Caco-2 (cell line): ENCODE data around the gene SNAPC4. TPM values are rescaled to one million over a fixed set of nuclear protein-coding genes. Genes with fewer than 3 reads are reported as not detected.

Source experiments
- BruUV-seq: library from RNA; stranded (reverse); fragments of 400-500 nt; replicated peaks from 2 replicates; lab custom pipeline; 2021; lab: Mats Ljungman, UMichigan
- CTCF ChIA-PET: fragments of 300-600 bp; sonication (Branson Sonifier 250); formaldehyde crosslinking; loops from one replicate; lab custom pipeline; 2022; ENCODE audit warnings: antibody characterized with exemption; lab: Charles Lee
- POLR2A ChIA-PET: fragments of 300-600 bp; sonication (Branson Sonifier 250); formaldehyde crosslinking; loops from one replicate; lab custom pipeline; 2022; ENCODE audit warnings: antibody characterized with exemption; lab: Charles Lee
- DNase-seq, 2 experiments: peaks; one replicate each; pipeline versions ENCODE4 v3.0.0 to v3.0.0-alpha.2; 2020 to 2022
- H3K27me3 ChIP-seq: replicated peaks from 2 replicates; pipeline ENCODE4 v1.6.0; 2011; ENCODE audit warnings: low read length; ENCODE audit not compliant: control insufficient read depth, insufficient read depth
- H3K36me3 ChIP-seq: 2 replicates; pipeline ENCODE4 v1.5.1; 2011; ENCODE audit warnings: low read length; ENCODE audit not compliant: control insufficient read depth, insufficient read depth
- H3K4me1 ChIP-seq: fragments of 250-450 bp; sonication (Bioruptor Pico); 2 replicates; pipeline ENCODE4 v1.5.1; 2020; ENCODE audit warnings: mild to moderate bottlenecking
- H3K4me3 ChIP-seq: 2 replicates; pipeline ENCODE4 v1.5.1; 2011; ENCODE audit warnings: low read depth, mild to moderate bottlenecking, control low read depth, low read length
- H3K9me3 ChIP-seq: fragments of 250-450 bp; sonication (Bioruptor Pico); 2 replicates; pipeline ENCODE4 v1.5.1; 2020; ENCODE audit warnings: mild to moderate bottlenecking, moderate library complexity
- H3K27ac Mint-ChIP-seq: one replicate; pipeline ENCODE4 v1.8.0; 2022; ENCODE audit warnings: mixed read lengths; ENCODE audit not compliant: unreplicated experiment
- H3K27me3 Mint-ChIP-seq: one replicate; pipeline ENCODE4 v1.8.0; 2022; ENCODE audit warnings: mixed read lengths; ENCODE audit not compliant: insufficient read depth, unreplicated experiment
- H3K36me3 Mint-ChIP-seq: one replicate; pipeline ENCODE4 v1.8.0; 2022; ENCODE audit warnings: mild to moderate bottlenecking, mixed read lengths; ENCODE audit not compliant: insufficient read depth, unreplicated experiment
- H3K4me1 Mint-ChIP-seq: one replicate; pipeline ENCODE4 v1.8.0; 2022; ENCODE audit warnings: low read depth, mixed read lengths; ENCODE audit not compliant: unreplicated experiment
- H3K4me3 Mint-ChIP-seq: one replicate; pipeline ENCODE4 v1.8.0; 2022; ENCODE audit warnings: mild to moderate bottlenecking, moderate library complexity, mixed read lengths; ENCODE audit not compliant: unreplicated experiment
- H3K9me3 Mint-ChIP-seq: one replicate; pipeline ENCODE4 v1.8.0; 2022; ENCODE audit warnings: mixed read lengths; ENCODE audit not compliant: unreplicated experiment
- intact Hi-C: fragments of 100-400 bp; cut with micrococcal nuclease; formaldehyde crosslinking; loops from one replicate; pipeline ENCODE4 v1.10.0; 2022; ENCODE audit not compliant: unreplicated experiment
- total RNA-seq: library from RNA; stranded (reverse); gene quantifications from 2 replicates; pipeline ENCODE4 v1.2.3, GENCODE V29; 2022
- TF ChIP-seq, protein P1 (sequence below), 2 experiments: fragments of 200-600 bp in 1 of 2; IDR thresholded peaks; 1 replicate in 1 of 2; 2 replicates in 1 of 2; pipeline versions ENCODE4 v1.5.1 to v1.8.0; 2011 to 2022; ENCODE audit warnings: antibody characterized with exemption in 1 of 2, control low read depth in 1 of 2, inconsistent platforms in 1 of 2, low read depth in 1 of 2, low read length in 1 of 2, mild to moderate bottlenecking in 1 of 2, moderate library complexity in 1 of 2; ENCODE audit not compliant: insufficient read depth in 1 of 2, severe bottlenecking in 1 of 2, unreplicated experiment in 1 of 2

The SNAPC4 gene
- total RNA-seq, 1 experiment from 2014 or later, result 15.3 TPM

- no TSS peak for BruUV-seq
- CTCF ChIA-PET, result no interaction called here
- intact Hi-C loops, result loop anchor here (5.0 kb wide), 1 partner anchor 36 kb away; the partner anchor contains the start of gene DNLZ
- peak overlapping the region; percentile 76 for H3K27ac Mint-ChIP-seq
- Histone ChIP-seq H3K27me3 (no peaks in the 10 kb centered on the region), H3K4me3 (no peak overlapping the region), H3K36me3 (peaks cover 1% of the 10 kb centered on the region; the same call in 1 of the 2 replicates), H3K4me1 (no peaks in the 10 kb centered on the region), H3K9me3 (no peaks in the 10 kb centered on the region)
- peaks cover 71% of the 10 kb centered on the region for H3K36me3 Mint-ChIP-seq
- H3K9me3 Mint-ChIP-seq, result no peaks in the 10 kb centered on the region
- POLR2A ChIA-PET, result no interaction called here
- peak overlapping the region; percentile 91 for H3K4me3 Mint-ChIP-seq
- no peaks in the 10 kb centered on the region for H3K27me3 Mint-ChIP-seq
- TF ChIP-seq, protein P1, sequence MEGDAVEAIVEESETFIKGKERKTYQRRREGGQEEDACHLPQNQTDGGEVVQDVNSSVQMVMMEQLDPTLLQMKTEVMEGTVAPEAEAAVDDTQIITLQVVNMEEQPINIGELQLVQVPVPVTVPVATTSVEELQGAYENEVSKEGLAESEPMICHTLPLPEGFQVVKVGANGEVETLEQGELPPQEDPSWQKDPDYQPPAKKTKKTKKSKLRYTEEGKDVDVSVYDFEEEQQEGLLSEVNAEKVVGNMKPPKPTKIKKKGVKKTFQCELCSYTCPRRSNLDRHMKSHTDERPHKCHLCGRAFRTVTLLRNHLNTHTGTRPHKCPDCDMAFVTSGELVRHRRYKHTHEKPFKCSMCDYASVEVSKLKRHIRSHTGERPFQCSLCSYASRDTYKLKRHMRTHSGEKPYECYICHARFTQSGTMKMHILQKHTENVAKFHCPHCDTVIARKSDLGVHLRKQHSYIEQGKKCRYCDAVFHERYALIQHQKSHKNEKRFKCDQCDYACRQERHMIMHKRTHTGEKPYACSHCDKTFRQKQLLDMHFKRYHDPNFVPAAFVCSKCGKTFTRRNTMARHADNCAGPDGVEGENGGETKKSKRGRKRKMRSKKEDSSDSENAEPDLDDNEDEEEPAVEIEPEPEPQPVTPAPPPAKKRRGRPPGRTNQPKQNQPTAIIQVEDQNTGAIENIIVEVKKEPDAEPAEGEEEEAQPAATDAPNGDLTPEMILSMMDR (IDR thresholded peaks at IDR 0.05; ENCODE audit: insufficient read depth in 1 of 2, low read depth in 1 of 2, low read length in 1 of 2, severe bottlenecking in 1 of 2, unreplicated experiment in 1 of 2), result no peak
- peaks cover 20% of the 10 kb centered on the region for H3K4me1 Mint-ChIP-seq
- no peak for DNase-seq
Measured at GRCh38 chr9:136398286-136398685, 1.7 kb downstream of the SNAPC4 start.

DNA sequence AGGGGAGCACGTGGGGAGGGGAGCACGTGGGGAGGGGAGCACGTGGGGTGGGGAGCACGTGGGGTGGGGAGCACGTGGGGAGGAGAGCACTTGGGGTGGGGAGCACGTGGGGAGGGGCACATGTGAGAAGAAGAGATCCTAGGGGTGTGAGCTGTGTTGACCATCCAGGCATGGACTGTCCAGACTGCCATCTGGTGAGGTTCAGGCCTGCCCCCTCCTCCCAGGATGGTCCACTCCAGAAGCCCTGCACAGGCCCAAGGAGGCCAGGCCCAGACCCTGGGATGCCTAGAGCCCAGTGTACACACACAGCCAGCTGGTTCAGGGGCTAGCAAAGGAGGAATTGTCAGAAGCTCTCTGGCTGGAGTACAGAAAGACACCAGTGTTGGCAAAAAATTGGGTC is 2.3 kb downstream of the SNAPC4 start:
- Histone ChIP-seq H3K36me3 (peaks cover 1% of the 10 kb centered on the region; the same call in 1 of the 2 replicates), H3K4me3 (no peak overlapping the region), H3K4me1 (no peaks in the 10 kb centered on the region), H3K27me3 (no peaks in the 10 kb centered on the region), H3K9me3 (no peaks in the 10 kb centered on the region)
- Mint-ChIP-seq H3K4me3 (no peak overlapping the region), H3K9me3 (no peaks in the 10 kb centered on the region), H3K4me1 (peaks cover 20% of the 10 kb centered on the region), H3K27me3 (no peaks in the 10 kb centered on the region), H3K27ac (no peak overlapping the region), H3K36me3 (peaks cover 75% of the 10 kb centered on the region)
- CTCF ChIA-PET, result no interaction called here
- no peak for DNase-seq
- TF ChIP-seq, protein P1 (IDR thresholded peaks at IDR 0.05; ENCODE audit: insufficient read depth in 1 of 2, low read depth in 1 of 2, low read length in 1 of 2, severe bottlenecking in 1 of 2, unreplicated experiment in 1 of 2), result no peak
- POLR2A ChIA-PET, result no interaction called here
- no TSS peak for BruUV-seq
- intact Hi-C loops, result loop anchor here (5.0 kb wide), 1 partner anchor 35 kb away; the partner anchor contains the start of gene DNLZ

DNA sequence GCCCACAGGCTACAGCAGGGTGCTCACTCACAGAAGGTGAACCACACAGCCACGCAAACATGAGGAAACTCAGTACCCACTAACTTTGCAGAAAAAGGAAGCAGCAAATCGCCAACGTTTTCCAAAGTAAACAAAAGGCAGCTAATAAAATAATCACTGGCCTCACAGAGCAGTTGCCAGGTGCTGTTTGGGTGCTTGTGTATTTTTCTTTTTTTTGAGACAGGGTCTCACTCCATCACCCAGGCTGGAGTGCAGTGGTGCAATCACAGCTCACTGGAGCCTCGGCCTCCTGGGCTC is 3.8 kb downstream of the SNAPC4 start:
- Mint-ChIP-seq H3K4me3 (no peak overlapping the region), H3K36me3 (peaks cover 74% of the 10 kb centered on the region), H3K4me1 (peaks cover 13% of the 10 kb centered on the region), H3K27me3 (no peaks in the 10 kb centered on the region), H3K9me3 (no peaks in the 10 kb centered on the region), H3K27ac (no peak overlapping the region)
- intact Hi-C loops, result loop anchor here (5.0 kb wide), 1 partner anchor 34 kb away; the partner anchor contains the start of gene DNLZ
- peaks cover 1% of the 10 kb centered on the region for H3K36me3 ChIP-seq
- ChIA-PET POLR2A (no interaction called here), CTCF (no interaction called here)
- TF ChIP-seq, protein P1 (IDR thresholded peaks at IDR 0.05; ENCODE audit: insufficient read depth in 1 of 2, low read depth in 1 of 2, low read length in 1 of 2, severe bottlenecking in 1 of 2, unreplicated experiment in 1 of 2), result no peak
- no peak for DNase-seq
- no peaks in the 10 kb centered on the region for H3K9me3 ChIP-seq
- no peaks in the 10 kb centered on the region for H3K4me1 ChIP-seq
- H3K27me3 ChIP-seq, result no peaks in the 10 kb centered on the region
- H3K4me3 ChIP-seq, result no peak overlapping the region
- no TSS peak for BruUV-seq
